Pancreas (tissue), 10 donors: ENCODE data around the gene SERPINB3. TPM values are rescaled to one million over a fixed set of nuclear protein-coding genes. Genes with fewer than 3 reads are reported as not detected.
"Not testable (repeated sequence)": the region's sequence is repeated elsewhere in the genome, so short reads cannot be mapped to it uniquely, and the experiment has no call there.

ENCODE experiments used
- ATAC-seq, 4 donors: fragments of 200-7000 bp; cut with Tn5 transposase; one replicate each; pipeline versions ENCODE4 v1.8.0 to v1.9.1; 2020; ENCODE audit warnings: mild to moderate bottlenecking in 4 of 4, moderate library complexity in 4 of 4
- DNase-seq, 6 donors: peaks; one replicate each; pipeline ENCODE4 v3.0.0-alpha.2; 2020
- FAIRE-seq: peaks from 2 replicates; lab custom pipeline; 2012; peaks lifted over from hg19 to GRCh38; lab: Jason Lieb, UNC
- H3K27ac ChIP-seq, 4 donors: fragments of 200-600 bp; sonication (generic); 1 replicate in 3 of 4; 2 replicates in 1 of 4; pipeline versions ENCODE4 v1.5.0 to v1.8.0; 2020
- H3K27me3 ChIP-seq, 4 donors: fragments of 200-600 bp; one replicate each; pipeline ENCODE4 v1.8.0; 2021
- H3K36me3 ChIP-seq, 3 donors: fragments of 200-600 bp; sonication (generic) in 1 of 3; one replicate each; pipeline versions ENCODE4 v1.5.0 to v1.8.0; 2020 to 2021
- H3K4me1 ChIP-seq, 3 donors: fragments of 200-600 bp; one replicate each; pipeline ENCODE4 v1.8.0; 2021
- H3K4me3 ChIP-seq, 4 donors: fragments of 200-600 bp; sonication (generic) in 2 of 4; one replicate each; pipeline versions ENCODE4 v1.5.0 to v1.8.0; 2020 to 2021
- H3K9me3 ChIP-seq, 4 donors: fragments of 200-600 bp; one replicate each; pipeline ENCODE4 v1.8.0; 2021
- CTCF ChIP-seq, 4 donors: fragments of 200-600 bp; sonication (generic) in 3 of 4; IDR thresholded peaks; one replicate each; pipeline versions ENCODE4 v1.5.0 to v1.8.0; 2021; ENCODE audit warnings: antibody characterized with exemption in 4 of 4
- WGBS, 2 donors: extraction: QIAGEN DNeasy Blood & Tissue Kit; methylation state at CpG; one replicate each; pipeline ENCODE4 v1.1.7; 2013; 5-methylcytosine and 5-hydroxymethylcytosine counted together
- intact Hi-C, 3 donors: fragments of 100-400 bp; cut with DNase I; formaldehyde crosslinking; loops; one replicate each; pipeline versions ENCODE4 v1.11.1 to v1.14.2; 2022
- polyA plus RNA-seq, 2 donors: library from polyadenylated mRNA; stranded (reverse); fragments of 200-250 nt; gene quantifications; one replicate each; pipeline ENCODE4 v1.2.3, GENCODE V29; 2013
- total RNA-seq, 6 donors: library from RNA; stranded (reverse); fragmentation: NEBNext Ultra II Directional in 4 of 6; extraction: Animal tissue kit (Norgen Biotek cat#: 25700) in 4 of 6; gene quantifications; one replicate each; pipeline versions ENCODE4 v1.2.1 to v1.2.4, GENCODE V29; 2021 to 2023
- donor health status: healthy with polysubstance abuse.
- donor health status: DM: no; HTN: no; CAD: no; lungs with moderate emphysema.
- donor health status: DM: no; HTN: no; CAD: no.
- donor health status: control.
- donor health status: control.
- donor health status: Bipolar disorder and iron deficiency.
- donor health status: DM: yes; HTN: yes; CAD: no.
- donor health status: DM: no; HTN: no; CAD: no.
- donor health status: DM: no; HTN: no; CAD: no.
- donor health status: DM: yes; HTN: yes; CAD: no.

SERPINB3 gene
- total and polyA plus RNA-seq, 8 donors = 0.07 TPM; not detected in 7

- peaks cover 5 to 15% (median 5%) of the 10 kb centered on the region in 3 donors for H3K4me1 ChIP-seq
- FAIRE-seq (no peak), ATAC-seq (no peak), DNase-seq (no peak)
- H3K27ac ChIP-seq = no peak overlapping the region
- H3K9me3 ChIP-seq = no peaks in the 10 kb centered on the region
- no peak for TF ChIP-seq CTCF (IDR thresholded peaks at IDR 0.05)
- no peak overlapping the region for H3K4me3 ChIP-seq
- intact Hi-C loops = no loop called here
- 62 to 74% methylated on average over 5 of the region's 5 CpGs for WGBS, 2 donors
- H3K27me3 ChIP-seq = no peaks in the 10 kb centered on the region
- no peaks in the 10 kb centered on the region for H3K36me3 ChIP-seq
Measured at GRCh38 chr18:63679820-63680606, 18.3 kb upstream of the SERPINB3 start.

- H3K4me3 ChIP-seq = no peak overlapping the region
- no peaks in the 10 kb centered on the region for H3K9me3 ChIP-seq
- no peak for FAIRE-seq
- H3K4me1 ChIP-seq = peaks cover 5 to 15% (median 5%) of the 10 kb centered on the region in 3 donors
- DNase-seq = no peak
- WGBS, 2 donors = 56 to 72% methylated on average over 5 of the region's 5 CpGs
- H3K27ac ChIP-seq = no peak overlapping the region
- H3K36me3 ChIP-seq = no peaks in the 10 kb centered on the region
- TF ChIP-seq CTCF (IDR thresholded peaks at IDR 0.05) = no peak
- intact Hi-C loops = no loop called here
- H3K27me3 ChIP-seq = no peaks in the 10 kb centered on the region
- ATAC-seq = no peak
Measured at GRCh38 chr18:63677500-63678225, 16.0 kb upstream of the SERPINB3 start.

GRCh38 chr18:63676526-63677323 lies 15.0 kb upstream of the SERPINB3 start:
- WGBS, 2 donors = 16 to 20% methylated on average over 5 of the region's 5 CpGs
- no peaks in the 10 kb centered on the region for H3K27me3 ChIP-seq
- intact Hi-C loops = no loop called here
- TF ChIP-seq CTCF (IDR thresholded peaks at IDR 0.05) = peak in 1 of 4 donors; percentile 14
- H3K27ac ChIP-seq = no peak overlapping the region
- no peak overlapping the region for H3K4me3 ChIP-seq
- FAIRE-seq = no peak
- no peaks in the 10 kb centered on the region for H3K36me3 ChIP-seq
- no peaks in the 10 kb centered on the region for H3K9me3 ChIP-seq
- ATAC-seq = peak in 3 of 4 donors; percentile 54 to 70 (median 66)
- peak in 1 of 6 donors; percentile 21 for DNase-seq
- H3K4me1 ChIP-seq = peaks cover 0 to 7% (median 0%) of the 10 kb centered on the region in 3 donors

GRCh38 chr18:63664571-63664970 lies 2.9 kb upstream of the SERPINB3 start:
- no peak for TF ChIP-seq CTCF (IDR thresholded peaks at IDR 0.05)
- no peak for FAIRE-seq

GRCh38 chr18:63658920-63659319 lies 2.8 kb downstream of the SERPINB3 start:
- DNase-seq, H3K27ac ChIP-seq, H3K4me1 ChIP-seq, FAIRE-seq, ATAC-seq, H3K27me3 ChIP-seq, H3K4me3 ChIP-seq, H3K9me3 ChIP-seq, H3K36me3 ChIP-seq, intact Hi-C loops: not testable (repeated sequence)
- WGBS, 2 donors = 76 to 84% methylated on average over 4 of the region's 4 CpGs

More at GRCh38 chr18:63664571-63664970, 2.9 kb upstream of the SERPINB3 start:
- Histone ChIP-seq H3K27ac (no peak overlapping the region), H3K9me3 (no peaks in the 10 kb centered on the region), H3K27me3 (no peaks in the 10 kb centered on the region), H3K4me3 (no peak overlapping the region), H3K36me3 (no peaks in the 10 kb centered on the region), H3K4me1 (no peaks in the 10 kb centered on the region)
- intact Hi-C loops = no loop called here
- no peak for DNase-seq
- WGBS, 2 donors = 69 to 70% methylated on average over 1 of the region's 1 CpG
- no peak for ATAC-seq

- intact Hi-C loops, H3K9me3 ChIP-seq, H3K4me1 ChIP-seq, H3K4me3 ChIP-seq, H3K27me3 ChIP-seq, FAIRE-seq, DNase-seq, ATAC-seq, H3K36me3 ChIP-seq, H3K27ac ChIP-seq: not testable (repeated sequence)
- 63 to 80% methylated on average over 3 of the region's 3 CpGs for WGBS, 2 donors
Measured at GRCh38 chr18:63650271-63650670, 11.4 kb downstream of the SERPINB3 start.
